ENCODE results near the gene DAPK1.
"Not testable (repeated sequence)": the region's sequence is repeated elsewhere in the genome, so short reads cannot be mapped to it uniquely, and the experiment has no call there.

The DAPK1 gene

DNA sequence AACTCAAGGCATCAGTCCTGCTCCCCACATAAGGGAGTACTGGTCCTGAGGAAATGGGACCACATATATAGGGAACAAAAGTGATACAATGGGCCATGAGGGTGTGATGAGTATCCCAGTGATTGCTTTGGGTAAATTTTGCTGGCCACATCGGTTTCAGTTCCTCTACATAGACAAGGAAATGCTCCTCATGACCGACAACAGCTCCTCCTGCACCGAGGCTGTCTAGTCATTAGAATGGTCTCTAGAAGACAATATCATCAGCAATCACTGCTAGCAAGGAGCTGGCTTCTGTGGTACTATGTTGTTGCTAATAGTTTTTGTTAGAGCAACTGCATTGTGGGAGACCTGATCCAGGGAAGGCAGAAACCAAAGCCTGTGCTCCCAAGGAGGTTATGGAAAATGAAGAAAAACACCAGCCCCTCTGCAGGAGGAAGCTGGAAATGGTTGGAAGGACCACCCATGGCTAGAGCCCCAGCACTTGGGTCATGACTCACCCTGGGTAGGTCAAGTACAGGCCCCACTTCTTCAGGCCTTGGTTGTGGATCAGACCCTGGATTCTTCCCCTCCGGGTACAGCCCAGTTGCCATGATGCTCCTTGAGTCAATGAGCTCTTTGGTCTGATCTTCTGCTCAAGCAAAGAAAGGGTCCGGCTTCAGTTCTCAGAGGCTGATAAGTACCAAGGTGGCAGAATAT, 224.9 kb downstream of the DAPK1 start:
- DNase-seq: no peak

DNA sequence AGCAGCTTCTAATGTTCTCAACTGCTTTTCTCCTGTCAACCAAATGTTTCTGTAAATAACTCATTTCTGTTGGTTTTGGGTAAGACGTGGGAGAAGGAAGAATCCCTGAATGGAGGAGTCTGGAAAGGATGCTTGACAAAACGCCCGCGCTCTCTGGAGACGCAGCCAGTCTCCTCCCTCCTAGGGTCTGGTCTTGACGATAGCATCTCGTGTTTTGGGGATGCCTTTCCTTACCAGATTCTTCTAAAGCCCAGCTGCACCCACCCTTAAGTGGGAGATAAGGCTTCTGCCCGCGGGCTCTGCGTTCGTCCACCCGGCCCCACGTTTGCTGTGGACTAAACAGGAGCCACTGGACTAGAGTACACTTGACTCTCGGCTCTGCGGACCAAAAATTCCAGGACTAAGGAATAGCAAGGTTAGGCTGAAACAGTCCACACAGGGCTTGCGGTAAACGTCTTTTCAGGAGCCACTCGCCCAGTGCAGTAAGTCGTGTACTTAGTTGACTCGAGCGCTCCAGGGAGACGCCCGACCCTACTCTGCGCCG, 227.8 kb downstream of the DAPK1 start:
- no peak for DNase-seq

DNA sequence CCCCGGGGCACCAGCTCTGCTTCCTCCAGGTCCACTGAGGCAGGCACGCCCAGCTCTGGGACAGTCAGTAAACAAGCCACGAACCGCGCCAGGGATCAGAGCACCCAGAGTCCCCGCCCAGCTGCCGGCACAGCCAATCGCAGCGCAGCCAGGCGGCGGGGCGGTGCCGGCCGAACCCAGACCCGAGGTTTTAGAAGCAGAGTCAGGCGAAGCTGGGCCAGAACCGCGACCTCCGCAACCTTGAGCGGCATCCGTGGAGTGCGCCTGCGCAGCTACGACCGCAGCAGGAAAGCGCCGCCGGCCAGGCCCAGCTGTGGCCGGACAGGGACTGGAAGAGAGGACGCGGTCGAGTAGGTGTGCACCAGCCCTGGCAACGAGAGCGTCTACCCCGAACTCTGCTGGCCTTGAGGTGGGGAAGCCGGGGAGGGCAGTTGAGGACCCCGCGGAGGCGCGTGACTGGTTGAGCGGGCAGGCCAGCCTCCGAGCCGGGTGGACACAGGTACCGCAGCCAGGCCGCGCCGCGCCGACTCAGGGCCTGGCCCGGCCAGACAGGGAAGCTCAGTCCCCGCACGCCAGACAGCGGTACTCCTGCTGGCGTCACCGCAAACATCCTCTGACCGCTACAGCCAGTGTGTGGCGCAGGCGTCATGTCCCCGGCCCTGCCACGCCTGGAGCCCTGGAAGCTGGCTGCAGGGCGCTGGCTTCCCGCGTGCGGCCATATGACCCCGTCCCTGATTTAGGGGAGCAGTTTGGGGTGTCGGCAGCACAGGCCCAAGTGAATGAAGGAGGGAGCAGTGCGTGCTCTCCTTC, 228.4 kb downstream of the DAPK1 start, which contains the start of gene CTSL:
Gene CTSL, plus strand, starts transcription at position 220 of the 810 bp plus-strand sequence. CDS start 1,485 bp downstream, outside the sequence.
- peak; percentile 75 for DNase-seq

DNA sequence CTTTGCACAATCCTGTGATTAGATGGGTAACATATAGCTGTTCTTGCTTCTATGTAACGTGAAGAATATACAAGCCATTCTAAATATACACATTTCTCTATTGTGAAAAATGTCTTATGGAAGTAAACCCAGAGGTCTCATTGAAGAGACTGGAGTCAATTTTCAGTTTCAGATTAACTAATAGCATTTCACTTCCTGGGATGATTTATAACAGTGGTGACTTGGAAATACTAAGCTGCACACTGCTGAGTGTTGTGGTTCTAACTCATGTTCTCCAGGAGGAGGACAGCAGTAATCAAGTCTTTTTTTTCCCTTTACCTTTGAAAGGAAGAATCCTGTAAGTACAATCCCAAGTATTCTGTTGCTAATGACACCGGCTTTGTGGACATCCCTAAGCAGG, 231.6 kb downstream of the DAPK1 start:
- DNase-seq: no peak

DNA sequence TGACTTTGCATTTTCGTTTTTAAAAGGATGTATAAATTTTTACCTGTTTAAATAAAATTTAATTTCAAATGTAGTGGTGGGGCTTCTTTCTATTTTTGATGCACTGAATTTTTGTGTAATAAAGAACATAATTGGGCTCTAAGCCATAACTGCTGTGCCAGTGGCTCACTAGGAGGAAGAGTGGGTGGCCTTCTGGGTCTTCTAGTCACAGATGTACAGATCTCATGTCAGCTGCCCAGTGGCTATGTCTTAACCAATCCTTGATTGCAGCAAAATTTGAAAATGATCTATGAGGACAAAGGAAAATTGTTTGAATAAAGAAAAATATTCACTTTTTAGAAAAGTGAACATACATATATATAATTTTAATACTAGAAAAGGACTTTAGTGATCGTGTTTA, 233.7 kb downstream of the DAPK1 start:
- DNase-seq: no peak

DNA sequence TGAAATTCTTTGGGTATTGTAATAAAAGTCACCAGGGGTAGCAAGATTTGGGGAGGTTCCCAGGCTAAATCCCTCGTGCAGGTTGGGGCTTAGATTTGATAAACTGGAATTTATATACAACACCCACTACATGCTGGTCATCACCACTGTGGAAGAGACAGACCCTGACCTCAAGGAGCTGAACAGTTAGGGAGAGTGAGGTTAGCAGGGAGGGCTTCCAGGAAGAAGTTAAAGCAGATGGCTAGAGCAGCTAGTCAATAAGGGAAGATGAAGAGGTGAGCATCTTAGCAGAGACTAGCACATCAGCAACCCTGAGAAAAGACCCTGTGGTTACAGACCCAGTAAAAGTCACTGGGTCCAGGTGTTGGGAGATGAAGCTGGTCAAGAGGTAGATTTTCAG, 234.7 kb downstream of the DAPK1 start:
- no peak for DNase-seq

DNA sequence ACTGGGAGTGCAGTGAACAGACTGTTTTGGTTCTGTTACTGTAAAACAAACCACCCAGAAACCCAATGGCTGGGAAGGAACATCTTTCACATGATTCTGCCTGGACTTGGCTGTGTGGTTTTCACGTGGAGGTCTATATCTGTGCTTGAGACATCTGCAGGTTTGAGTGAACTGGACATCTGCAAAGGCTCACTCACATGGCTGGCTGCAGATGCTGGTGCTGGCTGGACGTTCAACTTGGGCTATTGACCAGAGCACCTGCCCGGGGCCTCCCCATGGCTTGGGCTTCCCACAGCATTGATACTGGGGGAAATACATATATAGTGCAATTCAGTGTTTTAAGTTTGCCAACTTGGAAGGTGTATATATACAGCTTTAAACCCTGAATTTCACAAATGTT, 235.1 kb downstream of the DAPK1 start:
- DNase-seq: no peak

DNA sequence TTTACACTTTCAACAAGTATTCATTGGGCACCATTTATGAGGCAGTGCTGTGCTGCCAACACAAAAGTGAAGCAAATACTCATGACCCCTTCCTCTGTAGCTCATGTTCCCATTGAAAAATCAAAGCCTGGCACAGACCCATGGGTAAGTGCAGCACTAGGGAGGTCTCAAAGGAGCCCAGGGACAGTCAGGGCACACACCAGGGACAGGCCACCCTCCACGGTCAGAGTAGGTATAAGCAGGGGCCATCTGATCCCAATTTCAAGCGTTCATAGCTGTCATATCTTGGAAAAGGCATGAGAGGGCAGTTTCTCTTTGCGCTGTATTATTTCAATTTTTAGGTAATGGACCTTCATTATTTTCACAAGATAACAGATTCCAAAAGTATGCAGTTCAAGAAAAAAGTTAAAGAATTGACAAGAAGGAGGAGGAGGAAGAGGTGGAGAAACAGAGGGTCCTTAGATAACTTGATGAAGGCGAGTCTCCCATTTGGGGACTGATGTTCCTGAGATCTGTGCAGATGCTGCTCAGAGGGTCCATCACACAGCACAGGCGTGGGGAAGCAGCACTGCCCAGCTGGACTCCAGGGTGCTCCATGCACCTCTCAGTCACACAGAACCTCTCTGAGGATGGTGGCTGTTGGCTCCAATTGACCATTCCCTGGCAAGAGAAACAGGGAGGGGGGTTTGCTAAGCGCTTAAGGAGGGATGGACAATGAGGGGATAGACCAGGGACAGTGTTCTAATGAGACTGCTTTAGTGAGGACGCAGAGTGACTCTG, 235.8 kb downstream of the DAPK1 start:
- DNase-seq: no peak

DNA sequence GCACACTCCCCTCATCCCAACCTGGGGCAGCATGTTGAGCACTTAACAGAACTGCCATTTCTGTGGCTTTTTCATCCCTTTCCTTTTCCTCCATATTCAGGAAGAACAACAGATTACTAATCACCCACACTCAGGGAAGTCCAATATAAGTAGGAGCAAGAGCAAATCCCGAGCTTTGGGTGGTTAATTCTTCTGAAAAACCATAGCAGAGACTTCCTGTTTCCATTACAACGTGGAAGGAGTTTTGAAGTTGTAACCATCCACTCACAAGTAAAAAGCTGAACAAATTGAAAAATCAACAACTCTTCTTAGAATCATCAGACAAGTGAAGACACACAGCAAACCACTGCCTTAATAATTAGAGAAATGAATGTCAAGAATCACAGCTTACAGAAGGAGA, 236.4 kb downstream of the DAPK1 start:
- no peak for DNase-seq

DNA sequence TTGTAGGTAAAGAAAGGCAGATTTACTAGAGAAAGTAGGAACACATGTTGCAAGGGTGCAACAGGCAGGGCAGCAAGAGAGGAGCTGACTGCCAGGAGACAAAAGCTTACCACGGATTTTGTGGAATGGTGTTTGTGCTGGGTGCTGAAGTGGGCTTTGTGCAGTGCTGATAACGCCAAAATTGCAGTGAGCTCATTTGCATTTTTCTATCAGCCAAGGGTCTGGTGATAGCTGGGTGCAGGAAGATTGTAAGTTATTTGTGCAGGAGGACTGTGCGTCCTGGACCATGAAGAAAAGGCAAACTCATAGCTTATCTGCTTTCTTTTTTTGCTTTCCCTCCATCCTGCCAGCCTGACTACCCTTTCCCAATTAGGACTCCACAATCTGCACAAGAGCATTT, 241.9 kb downstream of the DAPK1 start:
- no peak for DNase-seq

DNA sequence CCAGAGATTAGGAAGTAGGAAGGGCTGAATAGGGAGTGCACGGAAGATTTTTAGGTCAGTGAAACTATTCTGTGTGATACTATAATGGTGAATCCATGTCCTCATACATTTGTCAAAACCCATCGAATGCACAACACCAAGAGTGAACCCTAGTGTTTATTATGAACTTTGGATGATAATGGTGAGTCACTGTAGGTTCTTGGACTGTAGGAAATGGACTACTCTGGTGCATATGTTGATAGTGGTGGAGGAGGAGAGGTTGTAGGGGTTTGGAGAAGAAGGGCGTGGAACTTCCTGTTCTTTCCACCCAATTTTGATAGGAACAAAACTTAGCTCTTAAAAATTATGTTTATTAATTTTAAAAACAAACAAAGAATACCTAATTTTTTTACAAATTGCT, 242.5 kb downstream of the DAPK1 start:
- no peak for DNase-seq

DNA sequence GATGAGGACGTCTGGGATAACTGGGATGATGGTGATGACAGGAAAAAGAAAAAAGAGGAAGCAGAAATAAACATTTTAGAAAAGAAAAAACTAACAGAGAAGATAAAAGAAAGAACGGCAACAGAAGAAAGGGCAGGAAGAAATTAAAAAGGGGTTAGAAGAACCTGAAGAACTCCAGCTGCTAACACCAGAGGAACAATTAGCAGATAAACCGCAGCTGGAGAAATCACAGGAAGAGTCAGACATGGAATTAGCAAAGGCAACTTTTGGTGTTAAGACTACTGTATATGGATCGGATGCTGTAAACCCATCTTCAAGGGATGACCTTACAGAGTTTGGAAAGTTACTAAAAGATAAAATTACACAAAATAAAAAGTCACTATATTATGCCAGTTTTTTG, 243.7 kb downstream of the DAPK1 start:
- DNase-seq: no peak

DNA sequence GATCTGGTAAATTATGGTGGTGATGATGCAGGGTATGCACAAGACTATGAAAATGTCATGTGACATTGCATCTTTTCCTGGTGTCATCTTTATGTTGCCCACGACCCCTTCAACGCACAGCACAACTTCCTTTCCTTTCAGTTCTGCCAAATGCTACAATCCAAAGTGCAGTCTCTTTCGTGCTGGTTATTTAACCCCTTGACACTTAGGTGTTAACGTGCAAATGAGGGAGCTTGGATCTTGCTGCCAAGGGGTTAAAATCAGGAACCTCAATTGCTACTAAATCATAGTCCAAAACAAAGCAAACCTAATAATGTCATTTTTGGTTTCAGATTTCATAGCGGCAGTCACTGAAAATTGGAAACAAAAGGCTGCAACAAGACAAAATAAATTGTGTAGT, 244.2 kb downstream of the DAPK1 start:
- no peak for DNase-seq

DNA sequence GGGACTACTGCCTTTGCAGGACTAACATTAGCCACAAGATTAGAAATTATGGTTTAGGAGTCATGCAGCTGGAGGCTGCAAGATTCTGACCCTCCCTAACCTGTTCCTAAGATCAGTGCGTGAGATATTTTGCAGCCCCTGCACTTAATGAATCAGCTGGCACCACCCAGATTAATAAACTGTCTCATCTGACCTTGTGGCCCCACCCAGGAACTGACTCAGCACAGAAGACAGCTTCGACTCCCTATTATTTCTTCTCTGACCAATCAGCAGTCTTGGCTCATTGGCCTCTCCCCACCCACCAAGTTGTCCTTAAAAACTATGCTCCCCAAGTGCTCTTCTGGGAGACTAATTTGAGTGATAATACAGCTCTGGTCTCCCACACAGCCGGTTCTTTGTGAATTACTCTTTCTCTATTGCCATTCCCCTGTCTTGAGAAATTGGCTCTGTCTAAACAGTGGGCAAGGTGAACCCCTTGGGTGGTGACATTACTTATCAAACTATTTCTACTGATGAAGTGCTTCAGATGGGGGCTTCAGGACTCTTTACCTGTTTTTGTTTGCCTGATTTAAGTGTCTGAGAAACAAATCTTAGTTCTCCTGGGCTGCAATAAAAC, 245.3 kb downstream of the DAPK1 start:
- no peak for DNase-seq

DNA sequence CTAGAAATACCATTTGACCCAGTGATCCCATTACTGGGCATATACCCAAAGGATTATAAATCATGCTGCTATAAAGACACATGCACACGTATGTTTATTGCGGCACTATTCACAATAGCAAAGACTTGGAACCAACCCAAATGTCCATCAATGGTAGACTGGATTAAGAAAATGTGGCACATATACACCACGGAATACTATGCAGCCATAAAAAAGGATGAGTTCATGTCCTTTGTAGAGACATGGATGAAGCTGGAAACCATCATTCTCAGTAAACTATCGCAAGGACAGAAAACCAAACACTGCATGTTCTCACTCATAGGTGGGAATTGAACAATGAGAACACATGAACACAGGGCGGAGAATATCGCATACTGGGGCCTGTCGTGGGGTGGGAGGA, 246.6 kb downstream of the DAPK1 start:
- DNase-seq: not testable (repeated sequence)

DNA sequence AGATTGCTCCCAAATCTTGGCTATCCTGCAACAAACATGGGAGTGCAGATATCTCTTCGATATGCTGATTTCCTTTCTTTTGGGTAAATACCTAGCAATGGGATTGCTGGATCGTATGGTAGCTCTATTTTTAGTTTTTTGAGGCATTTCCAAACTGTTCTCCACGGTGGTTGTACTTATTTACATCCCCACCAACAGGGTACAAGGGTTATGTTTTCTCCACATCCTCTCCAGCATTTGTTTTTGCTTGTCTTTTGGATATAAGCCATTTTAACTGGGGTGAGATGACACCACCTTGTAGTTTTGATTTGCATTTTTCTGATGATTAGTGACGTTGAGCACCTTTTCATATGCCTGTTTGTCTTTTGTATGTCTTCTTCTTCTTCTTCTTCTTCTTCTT, 248.5 kb downstream of the DAPK1 start:
- DNase-seq: no peak

DNA sequence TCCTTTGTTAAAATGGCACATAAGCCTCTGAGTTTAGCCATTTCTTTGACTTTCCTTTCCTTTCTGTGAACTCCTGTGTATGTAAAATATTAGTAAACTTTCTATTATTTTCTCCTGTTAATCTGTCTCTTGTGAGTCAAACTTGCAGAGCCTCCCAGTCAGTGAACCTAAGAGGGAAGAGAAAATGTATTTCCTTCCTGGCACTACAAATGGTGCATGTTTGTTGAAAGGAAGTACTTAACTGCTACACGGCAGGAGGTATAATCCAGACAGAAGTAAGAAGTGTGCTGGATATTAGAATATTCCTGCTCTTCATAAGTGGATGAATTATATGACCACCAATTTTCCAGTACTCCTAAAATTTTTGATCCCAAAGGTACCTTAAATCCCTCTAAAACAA, 251.2 kb downstream of the DAPK1 start:
- no peak for DNase-seq

DNA sequence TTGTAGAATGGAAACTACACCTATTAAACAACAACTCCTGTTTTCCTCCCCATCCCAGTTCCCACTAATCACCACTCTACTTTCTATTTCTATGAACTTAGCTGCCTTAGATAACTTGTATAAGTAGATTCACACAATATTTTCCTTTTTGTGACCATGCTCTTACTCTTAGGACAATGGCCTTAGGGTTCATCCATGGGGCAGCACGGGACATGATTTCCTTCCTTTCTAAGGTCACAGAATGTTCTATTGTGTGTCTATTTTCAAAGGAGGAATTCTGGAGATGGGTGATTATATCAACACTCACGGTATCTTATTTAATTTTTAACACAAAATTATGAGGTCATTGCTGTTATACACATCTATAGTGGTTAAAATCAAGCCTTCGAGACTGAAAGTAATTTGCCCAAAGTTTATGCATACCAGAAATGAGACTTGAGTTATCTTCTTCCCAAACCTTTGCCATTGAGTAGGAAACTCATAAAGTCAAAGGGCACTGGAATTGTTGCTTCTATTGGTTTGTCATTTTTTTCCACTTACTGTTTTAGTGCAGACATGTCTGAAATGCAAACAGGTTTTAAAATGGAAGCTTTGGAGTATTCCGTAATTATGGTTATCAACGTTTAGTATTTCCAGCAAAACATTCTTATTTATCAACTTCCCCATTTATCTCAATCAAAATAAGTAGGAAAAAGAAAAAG, 251.8 kb downstream of the DAPK1 start:
- no peak for DNase-seq

DNA sequence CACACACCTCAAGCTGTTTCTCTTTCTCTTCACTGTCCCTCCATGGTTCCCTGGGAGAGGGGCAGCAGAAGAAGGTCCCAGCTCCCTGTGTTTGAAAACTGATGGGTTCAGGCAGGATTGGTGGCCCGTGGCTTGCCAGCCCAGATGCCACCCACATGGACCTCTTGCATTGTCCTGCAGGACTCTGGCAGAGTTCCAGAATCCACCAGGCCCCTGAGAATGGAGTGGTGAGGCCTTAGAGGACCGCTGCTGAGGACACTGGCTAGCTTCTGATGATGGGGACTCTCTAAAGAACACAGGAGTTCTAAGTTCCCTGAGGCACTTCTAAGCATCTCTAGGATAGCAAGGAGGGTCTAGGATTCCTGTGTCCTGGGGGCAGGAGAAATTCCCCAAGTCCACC, 253.1 kb downstream of the DAPK1 start:
- DNase-seq: no peak

DNA sequence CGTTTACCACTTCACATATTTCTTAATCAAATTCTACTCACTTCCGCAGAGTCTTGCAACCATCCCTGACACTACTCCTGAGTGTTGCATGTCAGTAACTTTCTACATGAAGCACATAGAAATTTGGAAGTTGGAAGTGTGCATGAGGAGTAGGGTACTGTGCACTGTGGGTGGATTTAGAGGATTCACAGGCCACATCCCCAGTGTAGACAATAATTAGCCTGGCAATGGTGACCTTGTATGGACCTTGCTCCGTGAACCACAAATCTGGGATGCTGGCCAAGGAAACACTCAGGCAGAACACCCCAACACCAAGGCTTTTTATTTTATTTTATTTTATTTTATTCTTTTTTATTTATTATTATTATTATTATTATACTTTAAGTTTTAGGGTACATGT, 253.8 kb downstream of the DAPK1 start:
- DNase-seq: no peak

DNA sequence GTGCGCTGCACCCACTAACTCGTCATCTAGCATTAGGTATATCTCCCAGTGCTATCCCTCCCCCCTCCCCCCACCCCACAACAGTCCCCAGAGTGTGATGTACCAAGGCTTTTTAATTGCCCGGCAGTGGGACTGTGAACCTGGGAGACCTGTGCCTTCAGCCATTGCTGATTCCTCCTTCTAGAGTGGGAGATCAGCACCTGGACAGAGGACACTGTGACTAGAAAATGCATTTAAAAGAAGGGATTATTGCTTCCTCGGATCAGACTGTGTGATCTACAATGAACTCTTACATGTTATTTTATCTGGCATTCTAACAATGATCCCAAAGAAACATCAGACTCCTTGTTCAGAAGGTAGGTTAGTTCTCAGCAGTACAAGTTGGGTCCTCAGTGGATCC, 254.2 kb downstream of the DAPK1 start:
- DNase-seq: peak; percentile 43

DNA sequence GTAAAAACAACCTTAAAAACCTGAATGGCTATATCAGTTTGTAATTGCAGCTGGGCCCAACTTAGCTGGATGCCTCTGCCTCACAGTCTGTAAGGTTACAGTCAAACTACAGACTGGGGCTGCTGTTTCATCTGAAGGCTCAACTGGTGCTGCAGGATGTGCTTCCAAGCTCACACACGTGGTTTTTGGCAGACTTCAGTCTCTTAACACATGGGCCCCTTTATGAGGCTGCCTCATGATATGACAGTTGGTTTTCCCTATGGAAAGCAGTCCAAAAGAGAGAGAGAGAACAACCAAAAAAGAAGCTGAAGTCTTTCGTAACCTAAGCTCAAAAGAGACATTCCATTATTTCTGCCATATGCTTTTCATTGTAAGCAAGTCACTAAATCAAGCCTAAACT, 255.6 kb downstream of the DAPK1 start:
- no peak for DNase-seq
